ENCODE results near the gene SIPA1L2.
"Not testable (repeated sequence)": the region's sequence is repeated elsewhere in the genome, so short reads cannot be mapped to it uniquely, and the experiment has no call there.

SIPA1L2 gene

GRCh38 chr1:232611834-232612233 lies 18.1 kb downstream of the SIPA1L2 start:
- no peak for DNase-seq (ENCODE audit: low read depth in 2 of 2)
- TF ChIP-seq CTCF (IDR thresholded peaks at IDR 0.05; ENCODE audit: low read depth, low read length): no peak
- H3K4me3 ChIP-seq (replicated peaks in 1 of 2; ENCODE audit: low read depth in 2 of 2, low read length in 2 of 2): no peak overlapping the region

GRCh38 chr1:232610902-232611745 lies 18.8 kb downstream of the SIPA1L2 start:
- not testable (repeated sequence) for H3K4me3 ChIP-seq (replicated peaks in 1 of 2; ENCODE audit: low read depth in 2 of 2, low read length in 2 of 2); DNase-seq (ENCODE audit: low read depth in 2 of 2)

- DNase-seq (ENCODE audit: low read depth in 2 of 2): no peak
- H3K4me3 ChIP-seq (replicated peaks in 1 of 2; ENCODE audit: low read depth in 2 of 2, low read length in 2 of 2): no peak overlapping the region
- no peak for TF ChIP-seq CTCF (IDR thresholded peaks at IDR 0.05; ENCODE audit: low read depth, low read length)
Measured at GRCh38 chr1:232610192-232610901, 19.6 kb downstream of the SIPA1L2 start.

GRCh38 chr1:232608427-232608826 lies 21.5 kb downstream of the SIPA1L2 start:
- TF ChIP-seq CTCF (IDR thresholded peaks at IDR 0.05; ENCODE audit: low read depth, low read length): no peak
- DNase-seq (ENCODE audit: low read depth in 2 of 2): no peak
- no peak overlapping the region for H3K4me3 ChIP-seq (replicated peaks in 1 of 2; ENCODE audit: low read depth in 2 of 2, low read length in 2 of 2)

GRCh38 chr1:232602622-232603021 lies 27.3 kb downstream of the SIPA1L2 start:
- no peak overlapping the region for H3K4me3 ChIP-seq (replicated peaks in 1 of 2; ENCODE audit: low read depth in 2 of 2, low read length in 2 of 2)
- DNase-seq (ENCODE audit: low read depth in 2 of 2): no peak
- TF ChIP-seq CTCF (IDR thresholded peaks at IDR 0.05; ENCODE audit: low read depth, low read length): peak; percentile 6

- DNase-seq (ENCODE audit: low read depth in 2 of 2): no peak
Measured at GRCh38 chr1:232600424-232601258, 29.3 kb downstream of the SIPA1L2 start.

More at GRCh38 chr1:232600424-232601258, 29.3 kb downstream of the SIPA1L2 start:
- no peak for TF ChIP-seq CTCF (IDR thresholded peaks at IDR 0.05; ENCODE audit: low read depth, low read length)
- no peak overlapping the region for H3K4me3 ChIP-seq (replicated peaks in 1 of 2; ENCODE audit: low read depth in 2 of 2, low read length in 2 of 2)
